RWPE2 (cell line): ENCODE data around the gene PNMA3.

Experiments
- ATAC-seq: fragments of 200-7000 bp; cut with Tn5 transposase; 3 replicates; pipeline ENCODE4 v1.9.1; 2021; ENCODE audit warnings: low read depth
- DNase-seq: peaks from one replicate; pipeline ENCODE4 v3.0.0-alpha.2; 2020; ENCODE audit warnings: low spot score
- H3K27ac ChIP-seq: fragments of 450-650 bp; 2 replicates; pipeline ENCODE4 v1.5.1; 2017; ENCODE audit warnings: mild to moderate bottlenecking; ENCODE audit not compliant: poor library complexity, severe bottlenecking
- H3K27me3 ChIP-seq: fragments of 250-450 bp; sonication (Bioruptor Pico); 2 replicates; pipeline ENCODE4 v1.5.1; 2021; ENCODE audit warnings: mild to moderate bottlenecking, moderate library complexity; ENCODE audit not compliant: insufficient read depth, poor library complexity, severe bottlenecking
- H3K36me3 ChIP-seq: fragments of 250-450 bp; sonication (Bioruptor Pico); 2 replicates; pipeline ENCODE4 v1.5.1; 2020; ENCODE audit warnings: low read depth, mild to moderate bottlenecking, moderate library complexity
- H3K4me1 ChIP-seq: fragments of 250-450 bp; sonication (Bioruptor Pico); 2 replicates; pipeline ENCODE4 v1.5.1; 2021; ENCODE audit warnings: mild to moderate bottlenecking, moderate library complexity; ENCODE audit not compliant: insufficient read depth, poor library complexity, severe bottlenecking
- H3K4me3 ChIP-seq: fragments of 250-450 bp; sonication (Bioruptor Pico); 2 replicates; pipeline ENCODE4 v1.5.1; 2021; ENCODE audit warnings: mild to moderate bottlenecking, moderate library complexity; ENCODE audit not compliant: severe bottlenecking
- H3K9me3 ChIP-seq: fragments of 250-450 bp; sonication (Bioruptor Pico); 2 replicates; pipeline ENCODE4 v1.5.1; 2021; ENCODE audit warnings: mild to moderate bottlenecking, moderate library complexity; ENCODE audit not compliant: severe bottlenecking
- TF ChIP-seq, protein P1 (sequence below): fragments of 450-650 bp; IDR thresholded peaks from one replicate; pipeline ENCODE4 v1.5.1; 2017; ENCODE audit warnings: mild to moderate bottlenecking, moderate library complexity; ENCODE audit not compliant: poor library complexity, severe bottlenecking

PNMA3 gene

DNA sequence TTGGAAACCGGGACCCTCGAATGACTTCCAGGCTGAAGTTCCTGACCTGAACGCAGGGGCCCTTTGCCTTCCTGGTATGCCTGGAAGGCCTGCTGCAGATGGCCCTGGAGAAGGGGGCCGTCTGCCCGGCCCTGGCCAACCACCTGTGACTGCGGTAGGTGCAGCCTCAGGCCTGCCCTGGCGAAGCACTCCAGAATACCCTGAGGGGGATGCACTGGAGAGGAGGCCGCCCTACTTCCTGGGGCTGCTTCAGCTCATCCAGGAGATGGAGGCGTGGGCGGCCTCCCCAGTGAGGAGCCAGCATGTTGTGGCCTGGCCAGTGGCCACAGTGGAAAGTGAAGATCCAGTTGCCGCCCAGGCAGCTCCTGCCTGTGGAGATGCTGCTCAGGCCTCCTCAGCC, 26.4 kb upstream of the PNMA3 start:
- Histone ChIP-seq H3K4me1 (no peaks in the 10 kb centered on the region), H3K36me3 (no peaks in the 10 kb centered on the region), H3K27me3 (no peaks in the 10 kb centered on the region), H3K9me3 (no peaks in the 10 kb centered on the region), H3K4me3 (no peak overlapping the region), H3K27ac (no peak overlapping the region)
- no peak for DNase-seq
- ATAC-seq = no peak
- TF ChIP-seq, protein P1, sequence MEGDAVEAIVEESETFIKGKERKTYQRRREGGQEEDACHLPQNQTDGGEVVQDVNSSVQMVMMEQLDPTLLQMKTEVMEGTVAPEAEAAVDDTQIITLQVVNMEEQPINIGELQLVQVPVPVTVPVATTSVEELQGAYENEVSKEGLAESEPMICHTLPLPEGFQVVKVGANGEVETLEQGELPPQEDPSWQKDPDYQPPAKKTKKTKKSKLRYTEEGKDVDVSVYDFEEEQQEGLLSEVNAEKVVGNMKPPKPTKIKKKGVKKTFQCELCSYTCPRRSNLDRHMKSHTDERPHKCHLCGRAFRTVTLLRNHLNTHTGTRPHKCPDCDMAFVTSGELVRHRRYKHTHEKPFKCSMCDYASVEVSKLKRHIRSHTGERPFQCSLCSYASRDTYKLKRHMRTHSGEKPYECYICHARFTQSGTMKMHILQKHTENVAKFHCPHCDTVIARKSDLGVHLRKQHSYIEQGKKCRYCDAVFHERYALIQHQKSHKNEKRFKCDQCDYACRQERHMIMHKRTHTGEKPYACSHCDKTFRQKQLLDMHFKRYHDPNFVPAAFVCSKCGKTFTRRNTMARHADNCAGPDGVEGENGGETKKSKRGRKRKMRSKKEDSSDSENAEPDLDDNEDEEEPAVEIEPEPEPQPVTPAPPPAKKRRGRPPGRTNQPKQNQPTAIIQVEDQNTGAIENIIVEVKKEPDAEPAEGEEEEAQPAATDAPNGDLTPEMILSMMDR = no peak

DNA sequence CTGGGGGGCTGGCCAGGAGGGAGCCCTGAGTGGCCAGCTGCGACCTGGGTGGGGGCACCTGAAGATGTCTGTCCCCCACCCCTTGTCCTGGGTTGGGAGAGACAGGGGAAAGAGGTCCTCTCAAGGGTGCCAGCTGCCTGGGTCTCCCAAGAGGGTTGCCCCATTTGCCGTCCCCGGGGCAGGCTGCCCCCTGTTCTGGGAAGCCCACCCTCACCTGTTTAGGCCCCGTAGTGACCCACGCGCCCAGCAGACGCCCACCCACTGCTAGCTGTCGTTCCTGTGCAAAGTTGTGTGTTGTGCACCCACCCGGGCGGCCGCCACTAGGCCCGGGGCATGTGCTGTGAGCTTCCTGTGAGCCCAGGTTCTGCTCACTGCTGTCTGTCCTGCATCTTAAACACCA, 25.5 kb upstream of the PNMA3 start:
- H3K36me3 ChIP-seq = no peaks in the 10 kb centered on the region
- no peaks in the 10 kb centered on the region for H3K9me3 ChIP-seq
- no peak overlapping the region for H3K4me3 ChIP-seq
- no peaks in the 10 kb centered on the region for H3K4me1 ChIP-seq
- DNase-seq (no peak), ATAC-seq (no peak)
- TF ChIP-seq, protein P1 = no peak
- H3K27ac ChIP-seq = no peak overlapping the region
- H3K27me3 ChIP-seq = no peaks in the 10 kb centered on the region

DNA sequence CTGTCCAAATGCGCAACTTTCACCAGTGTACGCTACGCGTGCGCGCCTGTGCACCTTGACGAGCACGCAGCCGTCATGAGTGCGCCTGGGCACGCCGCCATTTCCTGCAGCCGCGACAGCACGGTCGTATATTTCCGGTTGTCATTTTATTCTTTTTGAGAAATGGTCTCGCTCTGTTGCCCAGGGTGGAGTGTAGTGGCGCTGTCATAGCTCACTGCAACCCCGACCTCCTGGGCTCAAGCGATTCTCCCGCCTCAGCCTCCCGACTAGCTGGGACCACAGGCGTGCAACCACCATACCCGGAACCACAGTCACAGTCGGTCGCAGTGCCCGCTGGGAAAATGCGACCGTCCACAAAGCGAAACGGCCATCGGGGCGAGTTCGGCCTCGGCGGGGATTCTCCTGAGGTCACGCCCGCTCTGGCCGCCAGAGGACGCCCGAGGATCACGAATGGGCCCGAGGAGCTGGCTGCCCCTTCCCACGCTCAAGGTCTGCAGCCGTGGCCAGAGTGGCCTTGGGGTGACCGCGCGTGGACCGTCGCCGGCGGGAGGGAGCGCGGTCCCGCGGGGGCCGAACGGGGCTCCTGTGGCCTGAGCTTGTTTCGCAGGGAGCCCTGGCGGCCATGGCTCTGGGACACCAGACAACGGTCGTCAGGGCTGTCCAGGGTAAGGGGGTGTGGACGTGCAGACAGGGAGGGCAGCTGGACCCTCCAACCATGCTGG, 23.7 kb upstream of the PNMA3 start:
- Histone ChIP-seq H3K4me1 (no peaks in the 10 kb centered on the region), H3K9me3 (no peaks in the 10 kb centered on the region), H3K36me3 (no peaks in the 10 kb centered on the region), H3K27ac (no peak overlapping the region), H3K27me3 (no peaks in the 10 kb centered on the region), H3K4me3 (peak overlapping the region; percentile 19)
- TF ChIP-seq, protein P1 = peak; percentile 76
- no peak for DNase-seq
- peak; percentile 66 for ATAC-seq

DNA sequence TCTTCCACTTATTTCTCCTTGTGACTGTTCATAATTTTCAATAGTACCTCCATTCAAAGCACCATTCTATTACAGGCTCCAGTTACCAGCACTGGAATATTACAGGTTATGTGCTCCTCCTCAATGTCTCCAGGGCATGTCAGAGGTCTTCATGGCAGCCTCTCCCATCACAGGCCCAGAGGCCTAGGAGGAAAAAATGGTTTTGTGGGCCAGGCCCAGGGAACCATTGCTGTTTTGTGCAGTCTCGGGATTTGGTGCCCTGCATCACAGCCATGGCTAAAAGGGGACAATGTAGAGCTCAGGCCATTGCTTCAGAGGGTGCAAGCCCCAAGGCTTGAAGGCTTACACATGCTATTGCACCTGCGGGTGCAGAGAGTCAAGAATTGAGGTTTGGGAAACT, 7.2 kb upstream of the PNMA3 start:
- no peaks in the 10 kb centered on the region for H3K4me1 ChIP-seq
- H3K4me3 ChIP-seq = no peak overlapping the region
- ATAC-seq = no peak
- H3K36me3 ChIP-seq = no peaks in the 10 kb centered on the region
- H3K9me3 ChIP-seq = no peaks in the 10 kb centered on the region
- TF ChIP-seq, protein P1 = no peak
- no peak for DNase-seq
- no peaks in the 10 kb centered on the region for H3K27me3 ChIP-seq
- H3K27ac ChIP-seq = no peak overlapping the region

DNA sequence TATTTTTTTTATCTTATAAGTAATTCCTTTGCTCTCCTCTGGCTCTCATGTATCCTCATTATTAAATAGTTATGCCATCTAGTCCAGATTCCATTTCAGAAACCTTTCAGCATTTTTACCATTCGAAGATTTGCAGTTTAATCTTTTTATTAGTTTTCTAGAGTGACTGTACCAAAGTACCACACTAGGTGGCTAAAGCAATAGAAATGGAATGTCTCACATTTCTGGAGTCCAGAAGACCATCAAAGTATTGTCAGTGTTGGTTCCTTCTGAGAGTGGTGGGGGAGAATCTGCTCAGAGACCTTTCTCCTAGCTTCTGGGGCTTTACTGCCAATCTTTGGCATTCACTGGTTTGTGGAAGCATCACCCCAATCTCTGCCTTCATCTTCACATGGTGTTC, 3.7 kb upstream of the PNMA3 start:
- no peak for DNase-seq
- Histone ChIP-seq H3K4me3 (no peak overlapping the region), H3K27ac (no peak overlapping the region), H3K4me1 (no peaks in the 10 kb centered on the region), H3K36me3 (no peaks in the 10 kb centered on the region), H3K27me3 (peaks cover 12% of the 10 kb centered on the region), H3K9me3 (no peaks in the 10 kb centered on the region)
- no peak for ATAC-seq
- TF ChIP-seq, protein P1 = no peak
